ENCODE measurements around the gene ASB18. TPM values are rescaled to one million over a fixed set of nuclear protein-coding genes. Genes with fewer than 3 reads are reported as not detected.
"Not testable (repeated sequence)": the region's sequence is repeated elsewhere in the genome, so short reads cannot be mapped to it uniquely, and the experiment has no call there.

ASB18 gene
- total and polyA plus RNA-seq, 2 of the 8 experiments (the other 6 are each of a cell fraction or from before 2014, with no cell fraction given) = not detected

GRCh38 chr2:236288373-236288772, 24.2 kb upstream of the ASB18 start:
- H3K27me3 ChIP-seq (replicated peaks in 1 of 4; ENCODE audit: control insufficient read depth in 3 of 4, extremely low read depth in 1 of 4, insufficient read depth in 3 of 4, low read length in 3 of 4); H2BK12ac ChIP-seq (ENCODE audit: low read depth, low read length); H2AFZ ChIP-seq (ENCODE audit: low read length); H2AK5ac ChIP-seq (ENCODE audit: low read depth, low read length); H3K27ac ChIP-seq (ENCODE audit: low read depth, low read length); H4K91ac ChIP-seq (replicated peaks; ENCODE audit: insufficient read length, low read length); H4K8ac ChIP-seq (ENCODE audit: extremely low read depth, insufficient read depth, low read length); H3K23ac ChIP-seq (ENCODE audit: insufficient read length); H3K9me3 ChIP-seq (ENCODE audit: insufficient read depth in 2 of 2, low read depth in 1 of 2, low read length in 1 of 2); H3K4ac ChIP-seq (replicated peaks; ENCODE audit: insufficient read length, low read depth, low read length); H2BK20ac ChIP-seq (ENCODE audit: low read length); H3K4me2 ChIP-seq (ENCODE audit: insufficient read depth in 1 of 2, low read depth in 2 of 2, low read length in 2 of 2); H3K36me3 ChIP-seq (ENCODE audit: control insufficient read depth in 2 of 4, insufficient read depth in 4 of 4, low read length in 3 of 4); DNase-seq (ENCODE audit: low read depth in 1 of 2, low spot score in 2 of 2); H3K79me2 ChIP-seq (ENCODE audit: control insufficient read depth in 1 of 2, insufficient read depth in 2 of 2, low read length in 2 of 2); H4K20me1 ChIP-seq (replicated peaks in 1 of 2; ENCODE audit: control insufficient read depth in 1 of 2, insufficient read depth in 2 of 2, low read length in 2 of 2); FAIRE-seq; H2BK5ac ChIP-seq (ENCODE audit: low read depth, low read length); H3K56ac ChIP-seq (replicated peaks; ENCODE audit: insufficient read length, low read depth, low read length); CTCF ChIA-PET (ENCODE audit: partially characterized antibody); H2BK15ac ChIP-seq (ENCODE audit: low read length); H3K4me3 ChIP-seq (ENCODE audit: extremely low read depth in 1 of 4, insufficient read depth in 2 of 4, low read depth in 3 of 4, low read length in 4 of 4); H3K18ac ChIP-seq (ENCODE audit: extremely low read depth, low read length); H3K14ac ChIP-seq (ENCODE audit: insufficient read length); H4K5ac ChIP-seq (ENCODE audit: insufficient read length, low read depth, low read length); H2BK120ac ChIP-seq (replicated peaks; ENCODE audit: low read depth, low read length); H3K79me1 ChIP-seq (ENCODE audit: low read depth, low read length); H3K9ac ChIP-seq (replicated peaks in 1 of 4; ENCODE audit: extremely low read depth in 1 of 4, low read depth in 3 of 4, low read length in 3 of 4); H3K4me1 ChIP-seq (replicated peaks in 1 of 4; ENCODE audit: control insufficient read depth in 3 of 4, insufficient read depth in 4 of 4, low read length in 3 of 4); H3K23me2 ChIP-seq (ENCODE audit: low read depth, low read length); POLR2A ChIA-PET (ENCODE audit: partially characterized antibody): not testable (repeated sequence)
- 71% methylated on average over 1 of the region's 1 CpG; no CpG with 5 or more reads in 1 of the 2 experiments for WGBS, 2 experiments (ENCODE audit: extremely low coverage in 1 of 2, insufficient coverage in 1 of 2, insufficient read length in 1 of 2, insufficient replicate concordance in 2 of 2, low coverage in 1 of 2, low lambda C conversion rate in 2 of 2, missing lambda C conversion rate in 1 of 2)

Measured in H1 (cell line).